Gastroesophageal sphincter (tissue), 4 donors: ENCODE measurements around the gene NPAS1. TPM values are rescaled to one million over a fixed set of nuclear protein-coding genes. Genes with fewer than 3 reads are reported as not detected.
A peak's percentile ranks its signal among the peaks of the same experiment; 100 is the strongest.
"Not testable (repeated sequence)": the region's sequence is repeated elsewhere in the genome, so short reads cannot be mapped to it uniquely, and the experiment has no call there.

Experiments used
- ATAC-seq: fragments of 150-250 bp; one replicate; pipeline ENCODE4 v1.9.1; 2016; ENCODE audit warnings: mild to moderate bottlenecking, moderate library complexity
- H3K27ac ChIP-seq, 4 donors: fragments of 200-600 bp; sonication (generic) in 3 of 4; 1 replicate in 3 of 4; 2 replicates in 1 of 4; pipeline ENCODE4 v1.5.1; 2016 to 2019
- H3K27me3 ChIP-seq: fragments of 200-600 bp; sonication (generic); one replicate; pipeline ENCODE4 v1.5.1; 2019
- H3K36me3 ChIP-seq, 2 donors: fragments of 200-600 bp; sonication (generic); one replicate each; pipeline ENCODE4 v1.5.1; 2019; ENCODE audit warnings: control low read depth in 1 of 2
- H3K4me1 ChIP-seq, 3 donors: fragments of 200-600 bp; sonication (generic); 1 replicate in 2 of 3; 2 replicates in 1 of 3; pipeline ENCODE4 v1.5.1; 2016 to 2019; ENCODE audit warnings: control low read depth in 2 of 3
- H3K4me3 ChIP-seq, 2 donors: fragments of 200-600 bp; sonication (generic); one replicate each; pipeline ENCODE4 v1.5.1; 2019; ENCODE audit warnings: mild to moderate bottlenecking in 1 of 2, moderate library complexity in 1 of 2
- H3K9me3 ChIP-seq, 3 donors: fragments of 200-600 bp; sonication (generic); one replicate each; pipeline ENCODE4 v1.5.1; 2017 to 2019; ENCODE audit warnings: control low read depth in 2 of 3
- CTCF ChIP-seq, 4 experiments: fragments of 200-600 bp in 2 of 4; fragments of 450-650 bp in 2 of 4; sonication (generic) in 1 of 4; IDR thresholded peaks; one replicate each; pipeline ENCODE4 v1.5.1; 2017 to 2019; ENCODE audit warnings: antibody characterized with exemption in 4 of 4, mild to moderate bottlenecking in 2 of 4, moderate library complexity in 2 of 4
- EP300 ChIP-seq: sonication (generic); formaldehyde crosslinking; IDR thresholded peaks from one replicate; pipeline ENCODE4 v1.6.1; 2017; ENCODE audit warnings: antibody characterized with exemption, mild to moderate bottlenecking
- POLR2A ChIP-seq, 2 donors: fragments of 450-650 bp; IDR thresholded peaks; one replicate each; pipeline ENCODE4 v1.6.1; 2017; ENCODE audit warnings: antibody characterized with exemption in 2 of 2, mild to moderate bottlenecking in 2 of 2, moderate library complexity in 1 of 2
- POLR2AphosphoS5 ChIP-seq: sonication (generic); formaldehyde crosslinking; IDR thresholded peaks from one replicate; pipeline ENCODE4 v1.6.1; 2017; ENCODE audit warnings: antibody characterized with exemption
- WGBS, 2 donors: methylation state at CpG; one replicate each; pipeline ENCODE4 v1.1.5; 2018; ENCODE audit warnings: low coverage in 1 of 2; 5-methylcytosine and 5-hydroxymethylcytosine counted together
- total RNA-seq, 4 donors: library from RNA; depleted of rRNA; stranded (reverse); fragments of >200 nt; gene quantifications; one replicate each; pipeline ENCODE4 v1.1.0, GENCODE V29; 2016

Gene NPAS1
- total RNA-seq, 4 donors from 2014 or later, result 0.85 TPM; not detected in 3

GRCh38 chr19:47047272-47047762, 27.7 kb downstream of the NPAS1 start:
- peak overlapping the region in 2 of 4 donors; percentile 92 to 93 for H3K27ac ChIP-seq
- peak overlapping the region; percentile 99 to 100 for H3K4me3 ChIP-seq
- peaks cover 0 to 31% of the 10 kb centered on the region in 2 donors for H3K36me3 ChIP-seq
- H3K4me1 ChIP-seq, result peaks cover 0 to 21% (median 3%) of the 10 kb centered on the region in 3 donors
- no peaks in the 10 kb centered on the region for H3K9me3 ChIP-seq
- no peaks in the 10 kb centered on the region for H3K27me3 ChIP-seq
- no peak for TF ChIP-seq POLR2AphosphoS5
- TF ChIP-seq EP300, result no peak
- no peak for TF ChIP-seq POLR2A (IDR thresholded peaks at IDR 0.05)
- TF ChIP-seq CTCF (IDR thresholded peaks at IDR 0.05), result no peak
- WGBS, 2 donors, result 79 to 85% methylated on average over 6 to 10 of the region's 13 CpGs
- no peak for ATAC-seq

- TF ChIP-seq POLR2A (IDR thresholded peaks at IDR 0.05) (no peak), CTCF (IDR thresholded peaks at IDR 0.05) (no peak), POLR2AphosphoS5 (no peak), EP300 (no peak)
- H3K36me3 ChIP-seq, result peaks cover 0 to 28% of the 10 kb centered on the region in 2 donors
- 0 to 1% methylated on average over 8 to 17 of the region's 42 CpGs for WGBS, 2 donors
- H3K4me3 ChIP-seq, result peak overlapping the region; percentile 99 to 100
- H3K27ac ChIP-seq, result peak overlapping the region; percentile 91 to 98 (median 92)
- ATAC-seq, result peak; percentile 84
- peaks cover 0 to 21% (median 3%) of the 10 kb centered on the region in 3 donors for H3K4me1 ChIP-seq
- no peaks in the 10 kb centered on the region for H3K27me3 ChIP-seq
- H3K9me3 ChIP-seq, result no peaks in the 10 kb centered on the region
Measured at GRCh38 chr19:47047763-47048405, 28.2 kb downstream of the NPAS1 start.

GRCh38 chr19:47049307-47049700, 29.7 kb downstream of the NPAS1 start:
- TF ChIP-seq POLR2AphosphoS5 (no peak), CTCF (IDR thresholded peaks at IDR 0.05) (no peak), EP300 (no peak), POLR2A (IDR thresholded peaks at IDR 0.05) (no peak)

GRCh38 chr19:47050562-47050961, 30.9 kb downstream of the NPAS1 start:
- not testable (repeated sequence) for H3K27ac ChIP-seq, H3K4me3 ChIP-seq, H3K27me3 ChIP-seq, ATAC-seq, H3K36me3 ChIP-seq, H3K9me3 ChIP-seq
- 70 to 80% methylated on average over 2 to 3 of the region's 3 CpGs for WGBS, 2 donors
- peaks cover 0 to 21% (median 3%) of the 10 kb centered on the region in 3 donors for H3K4me1 ChIP-seq

More at GRCh38 chr19:47049307-47049700, 29.7 kb downstream of the NPAS1 start:
- no peak for ATAC-seq
- Histone ChIP-seq H3K4me3 (peak overlapping the region in 1 of 2 donors; percentile 99), H3K9me3 (no peaks in the 10 kb centered on the region), H3K27ac (peak overlapping the region in 2 of 4 donors; percentile 26 to 93), H3K4me1 (peaks cover 0 to 21% (median 3%) of the 10 kb centered on the region in 3 donors), H3K27me3 (no peaks in the 10 kb centered on the region), H3K36me3 (peaks cover 0 to 20% of the 10 kb centered on the region in 2 donors)
- 22 to 42% methylated on average over 4 to 7 of the region's 9 CpGs for WGBS, 2 donors

GRCh38 chr19:47056411-47056810, 36.8 kb downstream of the NPAS1 start:
- H3K27ac ChIP-seq, result no peak overlapping the region
- TF ChIP-seq CTCF (IDR thresholded peaks at IDR 0.05), result no peak
- no peak for TF ChIP-seq POLR2A (IDR thresholded peaks at IDR 0.05)
- no peak for TF ChIP-seq EP300
- no peak for TF ChIP-seq POLR2AphosphoS5
- no peaks in the 10 kb centered on the region for H3K36me3 ChIP-seq
- no peaks in the 10 kb centered on the region for H3K27me3 ChIP-seq
- H3K9me3 ChIP-seq, result no peaks in the 10 kb centered on the region
- H3K4me1 ChIP-seq, result no peaks in the 10 kb centered on the region
- no peak for ATAC-seq
- H3K4me3 ChIP-seq, result no peak overlapping the region
- WGBS, 2 donors, result 53 to 57% methylated on average over 5 of the region's 5 CpGs
